22Rv1 (cell line): ENCODE data around the gene TRIM67.

Experiments
- H3K27ac ChIP-seq: fragments of 450-650 bp; 2 replicates; pipeline ENCODE4 v1.5.1; 2017
- ZFX ChIP-seq: fragments of 450-650 bp; IDR thresholded peaks from 2 replicates; pipeline ENCODE4 v1.6.1; 2017; ENCODE audit warnings: antibody characterized with exemption, borderline replicate concordance
- TF ChIP-seq, protein P1 (sequence below): fragments of 450-650 bp; IDR thresholded peaks from 2 replicates; pipeline ENCODE4 v1.5.1; 2017; ENCODE audit warnings: mild to moderate bottlenecking

The TRIM67 gene

DNA sequence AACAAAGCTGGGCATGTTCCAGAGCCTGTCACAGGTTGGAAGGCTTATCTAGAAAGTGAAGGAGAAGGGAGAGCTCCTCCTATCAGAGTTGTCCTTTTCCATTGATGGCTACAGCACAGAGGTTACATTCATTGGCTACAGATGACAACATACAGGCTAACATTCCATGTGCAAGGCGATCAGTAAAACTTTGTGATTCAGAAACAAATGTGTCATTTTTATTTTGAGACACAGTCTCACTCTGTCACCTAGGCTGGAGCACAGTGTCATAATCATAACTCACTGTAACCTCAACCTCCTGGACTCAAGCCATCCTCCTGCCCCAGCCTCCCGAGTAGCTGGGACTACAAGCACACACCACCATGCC lies 32.6 kb downstream of the TRIM67 start:
- TF ChIP-seq ZFX: no peak
- TF ChIP-seq, protein P1, sequence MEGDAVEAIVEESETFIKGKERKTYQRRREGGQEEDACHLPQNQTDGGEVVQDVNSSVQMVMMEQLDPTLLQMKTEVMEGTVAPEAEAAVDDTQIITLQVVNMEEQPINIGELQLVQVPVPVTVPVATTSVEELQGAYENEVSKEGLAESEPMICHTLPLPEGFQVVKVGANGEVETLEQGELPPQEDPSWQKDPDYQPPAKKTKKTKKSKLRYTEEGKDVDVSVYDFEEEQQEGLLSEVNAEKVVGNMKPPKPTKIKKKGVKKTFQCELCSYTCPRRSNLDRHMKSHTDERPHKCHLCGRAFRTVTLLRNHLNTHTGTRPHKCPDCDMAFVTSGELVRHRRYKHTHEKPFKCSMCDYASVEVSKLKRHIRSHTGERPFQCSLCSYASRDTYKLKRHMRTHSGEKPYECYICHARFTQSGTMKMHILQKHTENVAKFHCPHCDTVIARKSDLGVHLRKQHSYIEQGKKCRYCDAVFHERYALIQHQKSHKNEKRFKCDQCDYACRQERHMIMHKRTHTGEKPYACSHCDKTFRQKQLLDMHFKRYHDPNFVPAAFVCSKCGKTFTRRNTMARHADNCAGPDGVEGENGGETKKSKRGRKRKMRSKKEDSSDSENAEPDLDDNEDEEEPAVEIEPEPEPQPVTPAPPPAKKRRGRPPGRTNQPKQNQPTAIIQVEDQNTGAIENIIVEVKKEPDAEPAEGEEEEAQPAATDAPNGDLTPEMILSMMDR: no peak
- no peak overlapping the region for H3K27ac ChIP-seq

DNA sequence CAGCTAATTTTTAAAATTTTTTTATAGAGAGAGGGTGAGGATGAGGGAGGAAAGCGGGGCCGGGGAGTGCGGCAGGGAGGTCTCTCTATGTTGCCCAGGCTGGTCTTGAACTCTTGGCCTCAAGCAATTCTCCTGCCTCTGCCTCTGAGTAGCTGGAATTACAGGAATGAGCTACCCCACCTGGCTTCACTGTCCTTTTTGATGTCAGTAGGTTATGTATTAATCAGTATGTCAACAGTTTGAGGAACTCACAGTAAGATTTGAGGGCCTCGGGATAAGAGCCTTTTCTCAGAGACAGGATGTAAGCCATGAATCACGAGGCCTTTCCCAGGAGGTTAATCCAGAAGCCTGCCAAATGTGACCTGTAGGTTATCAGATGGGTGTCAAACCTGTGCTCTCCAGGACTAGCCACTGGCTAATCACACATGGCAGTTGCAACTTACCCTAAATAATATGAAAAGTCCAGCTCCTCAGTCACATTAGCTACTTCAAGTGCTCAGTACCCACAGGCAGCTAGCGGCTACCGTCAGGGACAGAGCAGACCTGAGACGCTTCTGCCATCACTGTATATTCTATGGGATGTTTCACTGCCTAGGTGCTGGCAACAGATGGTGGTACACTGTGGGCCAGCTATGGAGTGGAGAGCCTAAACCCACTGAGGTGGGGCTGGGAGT lies 33.1 kb downstream of the TRIM67 start:
- no peak for TF ChIP-seq ZFX
- TF ChIP-seq, protein P1: no peak
- H3K27ac ChIP-seq: no peak overlapping the region

DNA sequence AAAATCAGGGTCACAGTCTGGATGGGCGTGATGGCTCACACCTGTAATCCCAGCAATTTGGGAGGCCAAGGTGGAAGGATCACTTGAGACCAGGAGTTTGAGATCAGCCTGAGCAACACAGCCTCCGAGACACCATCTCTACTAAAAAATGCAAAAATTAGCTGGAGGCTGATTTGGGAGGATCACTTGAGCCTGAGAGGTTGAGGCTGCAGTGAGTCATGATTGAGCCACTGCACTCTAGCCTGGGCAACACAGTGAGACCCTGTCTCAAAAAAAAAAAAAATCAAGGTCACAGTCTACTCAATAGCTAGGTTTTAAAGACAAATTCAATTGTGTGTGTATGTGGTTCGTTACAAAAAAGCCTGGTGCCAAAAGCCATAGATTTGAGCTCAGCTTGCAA lies 34.4 kb downstream of the TRIM67 start:
- no peak for TF ChIP-seq ZFX
- TF ChIP-seq, protein P1: no peak

DNA sequence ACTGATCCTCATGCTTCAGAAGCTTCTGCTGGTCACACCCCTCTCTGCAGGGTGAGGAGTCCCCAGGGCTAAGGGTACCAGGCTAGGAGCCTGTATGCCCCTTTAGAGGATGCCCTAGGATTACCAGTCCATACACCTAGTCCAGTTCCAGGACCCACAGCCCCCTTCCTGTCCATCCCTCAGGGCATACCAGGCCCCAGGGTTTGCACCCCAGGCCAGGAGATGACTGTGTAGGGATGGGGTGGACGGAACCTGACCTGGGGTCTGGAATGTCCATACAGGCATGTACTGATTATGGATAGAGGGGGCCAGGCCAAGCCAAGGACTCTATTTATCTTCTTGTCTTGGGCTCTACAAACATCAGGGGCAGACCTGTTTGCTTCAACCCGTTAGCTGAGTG lies 34.9 kb downstream of the TRIM67 start:
- no peak for TF ChIP-seq ZFX
- TF ChIP-seq, protein P1: no peak
- no peak overlapping the region for H3K27ac ChIP-seq

More for the DNA sequence above, 34.4 kb downstream of the TRIM67 start:
- H3K27ac ChIP-seq: no peak overlapping the region

DNA sequence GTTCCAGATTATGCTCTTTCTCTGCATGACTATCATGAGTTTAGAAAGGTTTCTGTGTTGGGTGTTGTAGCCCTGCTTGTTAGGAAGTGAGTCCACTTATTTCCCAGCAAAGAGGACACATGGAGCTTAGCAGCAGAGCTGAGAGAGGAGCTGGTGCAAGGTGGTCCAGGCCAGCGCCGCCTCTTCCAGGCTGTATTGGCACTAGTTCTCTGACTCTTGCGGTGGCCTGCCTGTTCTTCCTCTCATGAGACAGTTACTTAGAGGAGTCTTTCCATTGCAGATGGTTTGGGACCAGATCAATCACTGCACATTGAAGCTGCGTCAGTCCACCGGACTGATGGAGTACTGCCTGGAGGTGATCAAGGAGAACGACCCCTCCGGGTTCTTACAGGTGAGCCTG lies 38.0 kb downstream of the TRIM67 start:
- H3K27ac ChIP-seq: no peak overlapping the region
- TF ChIP-seq ZFX: no peak
- TF ChIP-seq, protein P1: no peak

DNA sequence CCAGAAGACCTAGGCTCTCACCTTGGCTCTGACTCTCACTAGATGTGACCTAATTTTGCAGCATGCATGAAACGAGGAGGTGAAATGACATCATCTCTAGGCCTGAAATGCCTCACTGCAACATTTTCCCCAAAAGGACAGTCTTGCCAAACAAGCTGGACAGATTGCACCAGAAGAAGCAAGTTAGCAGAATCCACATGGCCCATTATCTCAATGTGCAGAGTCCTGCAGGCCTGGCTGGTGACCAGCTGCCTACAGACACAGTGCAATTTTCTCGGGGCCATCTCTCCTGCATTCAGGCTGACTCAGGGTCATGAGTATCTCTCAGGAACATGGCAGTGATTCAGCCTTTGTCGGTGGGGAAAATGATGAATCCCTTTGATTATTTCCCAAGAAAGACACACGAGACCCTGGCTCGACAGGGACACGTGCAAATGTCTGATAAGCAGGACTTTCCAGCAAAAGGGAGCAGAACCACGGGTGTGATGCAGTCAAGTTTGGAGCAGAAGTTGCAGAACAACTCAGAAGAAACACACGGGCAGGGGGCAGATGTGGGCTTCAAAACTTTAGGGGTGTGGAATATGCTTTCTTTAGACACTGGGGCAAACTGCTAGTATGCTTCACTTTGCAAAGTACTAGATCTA lies 38.7 kb downstream of the TRIM67 start:
- TF ChIP-seq, protein P1: no peak
- no peak for TF ChIP-seq ZFX

DNA sequence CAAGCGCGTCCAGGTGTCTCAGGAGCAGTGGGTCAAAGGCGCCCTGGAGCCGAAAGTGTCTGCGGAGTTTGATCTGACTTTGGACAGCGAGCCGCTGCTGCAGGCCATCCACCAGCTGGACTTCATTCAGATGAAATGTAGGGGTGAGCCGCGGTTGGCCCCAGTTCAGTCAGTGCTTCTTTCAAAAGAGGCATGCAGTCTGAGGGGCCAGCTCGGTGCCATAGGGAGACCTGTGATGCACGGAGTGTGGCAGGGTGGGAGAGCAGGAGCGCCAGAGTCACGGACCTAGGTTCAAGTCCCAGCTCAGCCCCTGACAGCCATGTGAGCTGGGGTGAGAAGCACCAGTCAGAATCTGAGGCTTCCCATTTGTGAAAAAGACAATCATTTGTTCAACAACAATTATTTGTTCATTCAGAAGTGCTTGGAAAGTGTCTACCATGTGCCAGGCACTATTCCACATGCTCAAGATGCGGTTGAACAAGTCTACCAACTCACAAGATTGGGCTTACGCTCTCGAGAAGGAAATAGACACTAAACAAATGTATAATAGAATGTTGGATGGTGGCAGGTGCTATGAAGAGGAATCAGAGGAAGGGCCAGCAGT lies 39.6 kb downstream of the TRIM67 start:
- H3K27ac ChIP-seq: no peak overlapping the region
- no peak for TF ChIP-seq ZFX
- TF ChIP-seq, protein P1: no peak

More for the DNA sequence above, 38.7 kb downstream of the TRIM67 start:
- H3K27ac ChIP-seq: no peak overlapping the region
